Transverse colon (tissue), 4 donors: ENCODE data around the gene CHD6.

ENCODE experiments used
- EP300 ChIP-seq: sonication (generic); formaldehyde crosslinking; IDR thresholded peaks from one replicate; pipeline ENCODE4 v1.6.1; 2017; ENCODE audit warnings: antibody characterized with exemption, low read depth
- POLR2A ChIP-seq: fragments of 450-650 bp; IDR thresholded peaks from one replicate; pipeline ENCODE4 v1.6.1; 2016; ENCODE audit warnings: antibody characterized with exemption, mild to moderate bottlenecking, moderate library complexity
- POLR2AphosphoS5 ChIP-seq, 3 donors: sonication (generic); formaldehyde crosslinking; IDR thresholded peaks; one replicate each; pipeline ENCODE4 v1.6.1; 2016; ENCODE audit warnings: antibody characterized with exemption in 3 of 3
- TF ChIP-seq, protein P1 (sequence below), 5 experiments: fragments of 200-600 bp in 3 of 5; fragments of 450-650 bp in 2 of 5; sonication (generic) in 3 of 5; IDR thresholded peaks; 1 replicate in 2 of 5; 2 replicates in 3 of 5; pipeline ENCODE4 v1.5.1; 2016 to 2017; ENCODE audit warnings: antibody characterized with exemption in 5 of 5, inconsistent platforms in 3 of 5, mild to moderate bottlenecking in 2 of 5, moderate library complexity in 1 of 5

GRCh38 chr20:41574802-41575389 is 43.3 kb downstream of the CHD6 start:
- TF ChIP-seq POLR2A (no peak), EP300 (no peak), POLR2AphosphoS5 (IDR thresholded peaks at IDR 0.05) (no peak)
- TF ChIP-seq, protein P1, sequence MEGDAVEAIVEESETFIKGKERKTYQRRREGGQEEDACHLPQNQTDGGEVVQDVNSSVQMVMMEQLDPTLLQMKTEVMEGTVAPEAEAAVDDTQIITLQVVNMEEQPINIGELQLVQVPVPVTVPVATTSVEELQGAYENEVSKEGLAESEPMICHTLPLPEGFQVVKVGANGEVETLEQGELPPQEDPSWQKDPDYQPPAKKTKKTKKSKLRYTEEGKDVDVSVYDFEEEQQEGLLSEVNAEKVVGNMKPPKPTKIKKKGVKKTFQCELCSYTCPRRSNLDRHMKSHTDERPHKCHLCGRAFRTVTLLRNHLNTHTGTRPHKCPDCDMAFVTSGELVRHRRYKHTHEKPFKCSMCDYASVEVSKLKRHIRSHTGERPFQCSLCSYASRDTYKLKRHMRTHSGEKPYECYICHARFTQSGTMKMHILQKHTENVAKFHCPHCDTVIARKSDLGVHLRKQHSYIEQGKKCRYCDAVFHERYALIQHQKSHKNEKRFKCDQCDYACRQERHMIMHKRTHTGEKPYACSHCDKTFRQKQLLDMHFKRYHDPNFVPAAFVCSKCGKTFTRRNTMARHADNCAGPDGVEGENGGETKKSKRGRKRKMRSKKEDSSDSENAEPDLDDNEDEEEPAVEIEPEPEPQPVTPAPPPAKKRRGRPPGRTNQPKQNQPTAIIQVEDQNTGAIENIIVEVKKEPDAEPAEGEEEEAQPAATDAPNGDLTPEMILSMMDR (IDR thresholded peaks at IDR 0.05): no peak
